SKM-1 (cell line): ENCODE measurements around the gene TRIM64.
"Not testable (repeated sequence)": the region's sequence is repeated elsewhere in the genome, so short reads cannot be mapped to it uniquely, and the experiment has no call there.

Experiments used
- DNase-seq: peaks from one replicate; lab custom pipeline; 2025; ENCODE audit not compliant: unreplicated experiment; lab: John Stamatoyannopoulos, UW

Gene TRIM64, protein sequence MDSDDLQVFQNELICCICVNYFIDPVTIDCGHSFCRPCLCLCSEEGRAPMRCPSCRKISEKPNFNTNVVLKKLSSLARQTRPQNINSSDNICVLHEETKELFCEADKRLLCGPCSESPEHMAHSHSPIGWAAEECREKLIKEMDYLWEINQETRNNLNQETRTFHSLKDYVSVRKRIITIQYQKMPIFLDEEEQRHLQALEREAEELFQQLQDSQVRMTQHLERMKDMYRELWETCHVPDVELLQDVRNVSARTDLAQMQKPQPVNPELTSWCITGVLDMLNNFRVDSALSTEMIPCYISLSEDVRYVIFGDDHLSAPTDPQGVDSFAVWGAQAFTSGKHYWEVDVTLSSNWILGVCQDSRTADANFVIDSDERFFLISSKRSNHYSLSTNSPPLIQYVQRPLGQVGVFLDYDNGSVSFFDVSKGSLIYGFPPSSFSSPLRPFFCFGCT

DNA sequence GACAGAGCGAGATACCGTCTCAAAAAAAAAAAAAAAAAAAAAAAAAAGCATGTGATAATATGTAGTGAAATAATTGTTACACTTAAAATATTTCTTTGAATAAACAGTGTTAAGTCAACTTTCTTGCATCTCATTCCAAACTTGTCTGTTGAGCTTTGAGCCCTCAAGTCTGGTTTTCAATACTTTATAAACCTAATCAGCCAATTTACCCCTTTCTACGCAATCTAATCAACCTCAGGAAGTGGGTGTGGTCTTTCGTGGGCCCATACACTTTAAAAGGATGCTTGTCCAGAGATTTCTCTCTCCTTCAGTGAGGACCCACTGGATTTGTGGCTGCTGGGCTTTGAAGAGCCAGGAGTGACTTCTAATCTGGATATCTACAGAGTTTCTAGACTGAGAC lies at the start of gene TRIM64:
Gene TRIM64, plus strand, starts transcription at position 301 of the 400 bp plus-strand sequence. CDS start 2,467 bp downstream, outside the sequence.
- not testable (repeated sequence) for DNase-seq

DNA sequence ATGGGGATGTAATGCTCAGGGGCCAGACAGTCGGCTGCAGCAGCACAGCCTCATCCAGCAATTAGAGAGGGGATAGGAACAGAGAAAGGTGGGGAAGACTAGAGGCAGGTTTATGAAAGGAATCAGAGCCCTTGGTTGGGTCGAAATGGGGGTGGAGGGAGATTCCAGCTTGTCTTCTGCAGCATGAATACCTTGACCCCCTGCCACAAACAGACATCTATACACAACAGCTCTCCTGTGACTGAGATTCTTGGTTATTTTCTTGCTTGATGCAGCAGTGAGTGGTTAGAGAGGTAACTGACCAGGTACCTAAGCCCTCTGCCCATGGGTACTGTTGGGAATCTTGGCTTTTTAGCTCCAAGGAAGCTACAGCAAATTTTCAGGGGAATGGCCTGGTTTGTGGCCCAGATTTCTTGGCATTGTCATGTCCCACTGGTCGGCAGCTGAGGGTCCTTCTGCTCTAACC lies 43.6 kb upstream of the TRIM64 start, which contains the start of gene TRIM49D1:
Gene TRIM49D1, minus strand, starts transcription at position 51 of the 466 bp plus-strand sequence. CDS start 4,535 bp downstream, outside the sequence.
- DNase-seq, result no peak

DNA sequence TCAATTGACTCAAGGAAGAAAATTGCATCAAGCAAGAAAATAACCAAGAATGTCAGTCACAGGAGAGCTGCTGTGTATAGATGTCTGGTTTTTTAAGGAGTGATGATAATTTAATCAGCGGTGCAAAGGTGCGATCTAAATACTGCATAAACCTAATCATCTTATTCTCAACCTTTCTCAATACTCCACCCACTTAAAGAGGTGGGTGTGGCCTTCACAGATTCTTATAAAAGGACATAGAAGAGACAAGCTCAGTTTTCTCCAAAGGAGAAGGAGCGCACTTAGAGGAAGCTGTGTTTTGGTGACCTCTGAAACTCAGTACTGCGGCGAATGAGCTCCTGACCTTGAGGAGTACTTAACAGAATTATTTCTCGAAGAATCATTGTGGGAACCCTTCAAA lies 42.1 kb upstream of the TRIM64 start, which contains the start of gene TRIM49D2:
Gene TRIM49D2, plus strand, starts transcription at position 301 of the 400 bp plus-strand sequence. CDS start 2,698 bp downstream, outside the sequence.
- DNase-seq, result not testable (repeated sequence)

DNA sequence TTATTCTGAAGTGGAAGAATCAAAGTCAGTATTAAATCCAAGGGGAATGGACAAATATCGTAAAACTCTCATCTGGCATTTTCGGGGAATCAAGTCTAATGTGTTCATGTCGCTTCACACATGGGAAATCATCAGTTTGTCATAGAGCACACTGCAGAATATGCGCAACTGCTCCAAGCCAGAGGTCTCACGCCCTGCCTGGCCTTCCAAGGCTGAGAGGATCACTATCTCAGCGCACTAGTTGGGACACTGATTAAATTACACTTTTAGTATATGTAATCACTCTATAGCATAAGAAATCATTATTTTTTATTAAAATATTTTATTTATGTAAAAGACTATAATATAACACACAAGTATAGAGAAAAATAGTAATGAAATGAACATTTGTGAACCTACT lies 5.0 kb upstream of the TRIM64 start:
- not testable (repeated sequence) for DNase-seq
